Thyroid gland (tissue), 4 donors: ENCODE results near the gene TNFRSF1A. TPM values are rescaled to one million over a fixed set of nuclear protein-coding genes. Genes with fewer than 3 reads are reported as not detected.

ENCODE experiments used
- DNase-seq, 2 donors: peaks; one replicate each; pipeline ENCODE4 v3.0.0-alpha.2; 2019
- H3K27ac ChIP-seq, 3 donors: fragments of 200-600 bp; sonication (generic); 1 replicate in 2 of 3; 2 replicates in 1 of 3; pipeline ENCODE4 v1.5.1; 2016 to 2019; ENCODE audit warnings: mild to moderate bottlenecking in 1 of 3, moderate library complexity in 1 of 3
- H3K27me3 ChIP-seq: fragments of 200-600 bp; sonication (generic); one replicate; pipeline ENCODE4 v1.5.1; 2019
- H3K36me3 ChIP-seq, 2 donors: fragments of 200-600 bp; sonication (generic); one replicate each; pipeline ENCODE4 v1.5.1; 2016 to 2019
- H3K4me1 ChIP-seq, 2 donors: fragments of 200-600 bp; sonication (generic); one replicate each; pipeline ENCODE4 v1.5.1; 2017 to 2019
- H3K4me3 ChIP-seq, 3 donors: fragments of 200-600 bp; sonication (generic); replicated peaks in 1 of 3; 1 replicate in 2 of 3; 2 replicates in 1 of 3; pipeline ENCODE4 v1.5.1; 2016; ENCODE audit warnings: mild to moderate bottlenecking in 1 of 3
- H3K9me3 ChIP-seq: fragments of 200-600 bp; sonication (generic); one replicate; pipeline ENCODE4 v1.5.1; 2017
- POLR2A ChIP-seq, 2 donors: fragments of 450-650 bp; IDR thresholded peaks; one replicate each; pipeline ENCODE4 v1.6.1; 2017; ENCODE audit warnings: antibody characterized with exemption in 2 of 2, mild to moderate bottlenecking in 2 of 2, moderate library complexity in 1 of 2
- whole genome bisulfite sequencing, 2 donors: methylation state at CpG; one replicate each; pipeline ENCODE4 v1.1.5; 2017; 5-methylcytosine and 5-hydroxymethylcytosine counted together
- intact Hi-C: fragments of 100-400 bp; cut with DNase I; formaldehyde crosslinking; loops from one replicate; pipeline ENCODE4 v1.15.1; 2023
- total RNA-seq, 4 donors: library from RNA; depleted of rRNA; stranded (reverse); fragments of >200 nt; gene quantifications; one replicate each; pipeline ENCODE4 v1.2.3, GENCODE V29; 2016
- TF ChIP-seq, protein P1 (sequence below), 6 experiments: fragments of 200-600 bp in 3 of 6; fragments of 450-650 bp in 3 of 6; sonication (generic) in 3 of 6; IDR thresholded peaks; one replicate each; pipeline ENCODE4 v1.5.1; 2016 to 2019; ENCODE audit warnings: antibody characterized with exemption in 6 of 6, mild to moderate bottlenecking in 2 of 6, inconsistent platforms in 1 of 6, moderate library complexity in 1 of 6

TNFRSF1A gene
- 100 to 1,000 TPM; 131 to 185 (median 150) TPM for total RNA-seq

DNA sequence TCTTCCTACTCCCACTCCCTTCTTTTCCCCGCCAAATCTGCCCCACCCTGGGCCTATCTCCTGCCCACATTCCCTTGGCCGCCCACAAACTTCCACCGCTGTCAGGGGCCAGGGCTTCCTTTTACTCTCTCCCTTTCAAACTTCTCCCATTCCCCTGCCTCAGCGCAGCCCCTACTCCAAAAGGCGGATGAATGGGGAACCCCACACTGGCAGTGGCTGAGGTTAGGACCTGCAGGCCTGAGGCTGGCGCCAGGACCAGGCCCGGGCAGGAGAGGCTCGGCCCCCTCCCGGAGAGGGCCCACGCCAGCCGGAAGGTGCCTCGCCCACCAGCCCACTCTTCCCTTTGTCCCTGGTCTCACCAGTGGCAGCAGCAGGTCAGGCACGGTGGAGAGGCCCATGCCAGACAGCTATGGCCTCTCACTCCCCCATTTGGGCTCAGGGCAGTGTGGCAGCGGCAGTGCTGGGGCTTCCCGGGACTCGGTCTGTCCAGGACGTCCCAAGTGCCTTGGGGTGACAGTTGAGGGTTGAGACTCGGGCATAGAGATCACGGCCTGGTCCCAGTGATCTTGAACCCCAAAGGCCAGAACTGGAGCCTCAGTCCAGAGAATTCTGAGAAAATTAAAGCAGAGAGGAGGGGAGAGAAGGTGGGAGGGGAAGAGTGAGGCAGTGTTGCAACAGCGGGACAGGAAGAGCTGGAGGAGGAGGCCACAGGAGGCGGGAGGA, at the start of gene TNFRSF1A:
TSS of gene TNFRSF1A (minus strand) at position 660 of the 723 bp plus-strand sequence. CDS start at position 398, 262 bp downstream.
- peak within 1 kb of the TSS; percentile 98 to 100 (median 100) for H3K27ac ChIP-seq
- H3K9me3 ChIP-seq, result no peaks in the 10 kb centered on the region
- peak; percentile 77 to 79 for DNase-seq
- H3K4me3 ChIP-seq, result peak within 1 kb of the TSS; percentile 66 to 95 (median 91)
- H3K36me3 ChIP-seq, result no peaks in the 10 kb centered on the region
- H3K27me3 ChIP-seq, result no peaks in the 10 kb centered on the region
- H3K4me1 ChIP-seq, result peaks cover 40 to 70% of the 10 kb centered on the region in 2 donors
- TF ChIP-seq POLR2A (IDR thresholded peaks at IDR 0.05), result peak; percentile 41 to 89
- TF ChIP-seq, protein P1, sequence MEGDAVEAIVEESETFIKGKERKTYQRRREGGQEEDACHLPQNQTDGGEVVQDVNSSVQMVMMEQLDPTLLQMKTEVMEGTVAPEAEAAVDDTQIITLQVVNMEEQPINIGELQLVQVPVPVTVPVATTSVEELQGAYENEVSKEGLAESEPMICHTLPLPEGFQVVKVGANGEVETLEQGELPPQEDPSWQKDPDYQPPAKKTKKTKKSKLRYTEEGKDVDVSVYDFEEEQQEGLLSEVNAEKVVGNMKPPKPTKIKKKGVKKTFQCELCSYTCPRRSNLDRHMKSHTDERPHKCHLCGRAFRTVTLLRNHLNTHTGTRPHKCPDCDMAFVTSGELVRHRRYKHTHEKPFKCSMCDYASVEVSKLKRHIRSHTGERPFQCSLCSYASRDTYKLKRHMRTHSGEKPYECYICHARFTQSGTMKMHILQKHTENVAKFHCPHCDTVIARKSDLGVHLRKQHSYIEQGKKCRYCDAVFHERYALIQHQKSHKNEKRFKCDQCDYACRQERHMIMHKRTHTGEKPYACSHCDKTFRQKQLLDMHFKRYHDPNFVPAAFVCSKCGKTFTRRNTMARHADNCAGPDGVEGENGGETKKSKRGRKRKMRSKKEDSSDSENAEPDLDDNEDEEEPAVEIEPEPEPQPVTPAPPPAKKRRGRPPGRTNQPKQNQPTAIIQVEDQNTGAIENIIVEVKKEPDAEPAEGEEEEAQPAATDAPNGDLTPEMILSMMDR (IDR thresholded peaks at IDR 0.05), result peak in 1 of 6 experiments; percentile 2
- 0% methylated on average over 14 to 19 of the region's 21 CpGs for WGBS, 2 donors
- intact Hi-C loops, result no loop called here

DNA sequence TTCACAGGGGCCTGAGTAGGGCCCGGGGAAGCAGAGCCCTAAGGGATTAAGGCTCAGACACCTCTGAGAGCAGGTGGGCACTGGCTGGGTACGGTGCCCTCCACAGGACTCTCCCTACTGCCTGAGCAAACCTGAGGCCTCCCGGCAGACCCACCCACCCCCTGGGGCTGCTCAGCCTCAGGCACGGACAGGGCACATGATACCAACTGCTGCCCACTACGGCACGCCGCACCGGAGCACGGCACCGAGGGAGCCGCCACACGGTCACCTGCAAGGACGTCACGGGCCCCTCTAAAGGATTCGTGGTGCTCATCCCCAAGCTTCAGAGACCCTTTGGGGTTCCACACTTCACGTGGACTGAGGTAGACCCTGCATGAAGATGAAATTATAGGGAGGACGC, 49.1 kb upstream of the TNFRSF1A start:
- H3K4me1 ChIP-seq, result peaks cover 16 to 30% of the 10 kb centered on the region in 2 donors
- no peak for TF ChIP-seq POLR2A (IDR thresholded peaks at IDR 0.05)
- TF ChIP-seq, protein P1 (IDR thresholded peaks at IDR 0.05), result no peak
- no peak overlapping the region for H3K4me3 ChIP-seq
- peaks cover 24 to 33% of the 10 kb centered on the region in 2 donors for H3K36me3 ChIP-seq
- no peaks in the 10 kb centered on the region for H3K27me3 ChIP-seq
- intact Hi-C loops, result no loop called here
- peak overlapping the region; percentile 90 to 97 (median 90) for H3K27ac ChIP-seq
- DNase-seq, result no peak
- 92 to 95% methylated on average over 13 to 16 of the region's 17 CpGs for WGBS, 2 donors
- no peaks in the 10 kb centered on the region for H3K9me3 ChIP-seq

DNA sequence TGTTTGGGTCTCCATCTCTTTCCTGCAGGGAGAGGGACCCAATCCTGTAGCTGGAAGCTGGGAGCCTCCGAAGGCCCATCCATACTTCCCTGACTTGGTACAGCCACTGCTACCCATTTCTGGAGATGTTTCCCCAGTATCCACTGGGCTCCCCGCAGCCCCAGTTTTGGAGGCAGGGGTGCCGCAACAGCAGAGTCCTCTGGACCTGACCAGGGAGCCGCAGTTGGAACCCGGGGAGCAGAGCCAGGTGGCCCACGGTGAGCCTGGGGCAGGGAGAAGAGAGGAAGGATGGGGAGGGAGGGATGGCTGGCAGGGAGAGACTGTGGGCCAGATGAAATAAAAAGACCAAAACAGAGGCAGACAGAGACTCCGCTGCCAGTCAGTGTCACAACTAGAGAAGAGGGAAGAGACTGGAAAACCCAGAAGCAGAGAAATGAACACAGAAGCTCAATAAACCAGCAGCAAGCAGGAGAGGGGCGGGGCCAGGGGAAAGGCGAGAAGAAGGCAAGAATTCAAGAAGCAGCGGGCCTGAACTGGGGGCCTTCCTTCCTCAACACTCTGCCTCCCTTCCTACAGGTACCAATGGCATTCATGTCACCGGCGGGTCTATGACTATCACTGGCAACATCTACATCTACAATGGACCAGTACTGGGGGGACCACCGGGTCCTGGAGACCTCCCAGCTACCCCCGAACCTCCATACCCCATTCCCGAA, 48.4 kb upstream of the TNFRSF1A start:
- H3K27ac ChIP-seq, result peak overlapping the region; percentile 31 to 97 (median 90)
- DNase-seq, result no peak
- H3K36me3 ChIP-seq, result peaks cover 24 to 33% of the 10 kb centered on the region in 2 donors
- H3K4me3 ChIP-seq, result no peak overlapping the region
- no peaks in the 10 kb centered on the region for H3K9me3 ChIP-seq
- WGBS, 2 donors, result 88 to 90% methylated on average over 15 of the region's 15 CpGs
- H3K4me1 ChIP-seq, result peaks cover 18 to 36% of the 10 kb centered on the region in 2 donors
- intact Hi-C loops, result no loop called here
- no peaks in the 10 kb centered on the region for H3K27me3 ChIP-seq
- no peak for TF ChIP-seq POLR2A (IDR thresholded peaks at IDR 0.05)
- TF ChIP-seq, protein P1 (IDR thresholded peaks at IDR 0.05), result no peak

DNA sequence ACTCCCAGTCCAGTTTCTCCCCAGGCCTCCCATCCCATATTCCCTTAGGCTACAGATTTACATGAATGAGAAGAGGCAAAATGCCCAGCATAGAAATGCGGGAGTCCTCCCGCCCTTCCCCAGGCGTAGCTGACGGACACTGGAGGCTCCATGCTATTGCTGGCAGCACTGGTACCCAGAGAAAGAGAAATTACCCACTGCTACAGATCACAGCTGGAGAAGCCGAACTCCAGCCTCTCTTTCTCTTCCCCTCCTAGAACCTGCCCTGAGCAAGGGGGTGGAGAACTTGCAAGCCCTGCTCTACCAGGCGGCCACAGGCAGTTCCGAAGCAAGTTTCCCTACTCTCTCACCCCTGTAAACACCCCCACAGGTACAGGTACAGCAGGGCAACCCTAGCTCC, 45.7 kb upstream of the TNFRSF1A start:
- H3K36me3 ChIP-seq, result peaks cover 24 to 33% of the 10 kb centered on the region in 2 donors
- H3K4me1 ChIP-seq, result peaks cover 33 to 51% of the 10 kb centered on the region in 2 donors

More for the DNA sequence above, 45.7 kb upstream of the TNFRSF1A start:
- 95 to 96% methylated on average over 4 to 7 of the region's 7 CpGs for WGBS, 2 donors
- Histone ChIP-seq H3K9me3 (no peaks in the 10 kb centered on the region), H3K27me3 (no peaks in the 10 kb centered on the region), H3K27ac (peak overlapping the region in 2 of 3 donors; percentile 11 to 53), H3K4me3 (no peak overlapping the region)
- no peak for DNase-seq
- TF ChIP-seq POLR2A (IDR thresholded peaks at IDR 0.05), result no peak
- TF ChIP-seq, protein P1 (IDR thresholded peaks at IDR 0.05), result no peak
- intact Hi-C loops, result loop anchor here (10.0 kb wide), 1 partner anchor 153 kb away; no protein-coding TSS in a partner anchor
